ENCODE measurements around the gene DHX15.

DHX15 gene

DNA sequence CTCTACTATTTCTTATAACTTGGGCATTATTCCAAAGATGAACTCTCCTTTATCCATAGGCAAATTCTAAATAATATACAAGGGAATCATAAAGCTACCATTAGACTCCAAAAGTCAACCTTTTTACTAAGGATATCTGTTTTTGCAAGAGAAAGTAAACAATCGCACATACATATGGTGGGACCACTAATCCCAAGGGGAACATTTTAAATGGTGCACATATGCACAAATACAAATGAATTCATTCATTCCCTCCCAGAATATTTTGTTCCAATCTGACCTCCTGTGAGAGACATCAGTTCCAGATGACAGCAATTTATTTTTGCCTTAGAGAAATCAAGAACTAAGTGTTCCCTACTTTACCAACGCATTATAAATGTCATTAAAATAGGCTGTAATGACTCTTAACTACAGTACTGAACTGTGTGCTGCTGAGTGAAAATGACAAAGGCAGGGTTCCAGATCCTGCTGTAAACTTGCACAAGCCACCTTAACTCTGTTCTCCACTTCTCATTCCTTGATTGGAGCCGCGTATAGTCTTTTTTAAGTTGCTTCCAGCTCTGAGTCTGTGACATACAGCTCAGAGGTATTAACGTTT is 2.0 kb downstream of the DHX15 start:
- no peak for DNase-seq

DNA sequence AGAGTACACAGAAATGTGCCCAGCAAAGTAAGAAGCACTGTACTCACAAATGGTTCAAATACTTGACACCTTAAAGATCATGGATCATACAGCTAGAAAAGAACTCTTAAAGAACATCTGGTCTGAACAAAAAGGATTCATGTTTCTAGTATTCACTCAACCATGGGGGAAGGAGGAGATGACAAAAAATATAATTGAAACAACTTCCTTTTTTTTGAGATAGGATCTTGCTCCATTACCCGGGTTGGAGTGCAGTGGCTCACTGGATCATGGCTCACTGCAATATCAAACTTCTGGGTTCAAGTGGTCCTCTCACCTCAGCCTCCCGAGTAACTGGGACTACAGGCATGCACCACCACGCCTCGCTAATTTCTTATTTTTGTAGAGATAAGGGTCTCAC is 6.0 kb downstream of the DHX15 start:
- no peak for DNase-seq

GRCh38 chr4:24576276-24576675 is 8.1 kb downstream of the DHX15 start:
- DNase-seq: no peak

DNA sequence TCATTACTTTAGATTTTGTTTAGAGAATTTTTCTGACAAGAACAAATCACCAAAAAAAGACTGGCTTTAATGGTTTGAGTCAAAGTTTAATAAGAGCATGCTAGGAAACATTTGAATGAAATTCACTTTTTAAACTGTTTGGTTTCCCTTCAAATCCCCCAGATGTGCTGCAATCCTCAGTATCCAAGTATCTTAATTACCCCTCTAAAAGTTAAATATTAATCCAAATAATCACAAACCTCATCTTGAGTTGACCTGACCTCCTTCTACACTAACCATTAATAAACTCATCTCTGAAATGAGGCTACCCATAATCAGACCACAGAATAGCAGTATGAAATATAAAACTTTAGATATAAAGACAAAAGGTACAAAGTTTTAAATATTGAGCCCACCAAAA is 10.1 kb downstream of the DHX15 start:
- DNase-seq: no peak

- no peak for DNase-seq
Observed at GRCh38 chr4:24573582-24573981, 10.8 kb downstream of the DHX15 start.

GRCh38 chr4:24570574-24571236 is 13.6 kb downstream of the DHX15 start:
- DNase-seq: no peak

GRCh38 chr4:24570172-24570571 is 14.2 kb downstream of the DHX15 start:
- DNase-seq: no peak

DNA sequence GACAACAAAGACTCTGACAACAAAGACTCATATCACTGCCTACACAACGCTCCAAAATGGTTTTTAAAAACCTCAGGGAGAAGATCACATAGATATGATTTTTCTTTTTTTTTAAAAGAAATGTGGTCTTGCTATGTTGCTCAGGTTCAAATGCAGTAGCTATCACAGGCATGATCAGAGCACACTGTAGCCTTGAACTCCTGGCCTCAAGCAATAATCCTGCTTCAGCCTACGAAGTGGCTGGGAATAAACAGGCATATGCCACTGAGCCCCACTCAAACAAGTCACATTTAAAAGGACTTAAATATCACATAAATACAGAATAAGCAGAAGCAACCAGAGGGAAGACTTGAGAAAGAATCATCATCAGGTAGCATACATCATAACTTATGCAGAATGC is 14.7 kb downstream of the DHX15 start:
- no peak for DNase-seq

DNA sequence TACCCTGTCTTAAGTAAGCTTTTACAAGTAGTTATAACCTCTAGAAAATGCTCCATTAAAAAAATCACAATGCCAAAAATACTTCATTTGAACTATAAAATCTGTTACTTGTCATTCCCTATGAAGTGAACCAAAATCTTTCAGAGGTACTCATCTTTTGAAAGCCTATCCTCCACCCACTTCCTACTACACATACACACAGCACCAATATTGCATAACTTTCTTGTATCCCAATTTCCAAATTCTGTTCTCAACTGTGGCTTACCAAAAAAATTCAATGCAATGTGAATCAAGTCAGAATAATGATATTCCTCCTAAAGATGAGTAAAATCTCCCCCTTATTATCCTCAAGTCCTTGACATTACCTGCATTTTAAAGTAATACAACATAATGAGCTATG is 15.9 kb downstream of the DHX15 start:
- DNase-seq: no peak

DNA sequence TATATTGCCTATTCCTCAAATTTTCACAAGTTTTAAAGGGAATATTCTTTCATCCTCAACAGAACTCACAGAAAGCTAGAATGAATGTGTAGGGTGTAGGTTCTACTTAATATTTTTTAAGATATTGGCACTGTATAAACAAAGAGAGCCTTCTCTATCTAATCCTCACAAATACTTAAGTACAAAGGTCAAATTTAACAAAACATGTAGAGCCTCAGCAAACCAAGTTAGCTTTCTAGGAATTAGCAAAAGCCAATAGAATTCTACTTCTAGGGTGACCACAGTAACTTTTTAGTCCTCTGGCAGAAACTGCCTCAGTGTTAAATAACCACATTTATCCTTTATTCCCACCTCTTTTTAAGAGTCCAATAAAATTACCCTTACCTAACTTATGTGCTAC is 19.3 kb downstream of the DHX15 start:
- no peak for DNase-seq

DNA sequence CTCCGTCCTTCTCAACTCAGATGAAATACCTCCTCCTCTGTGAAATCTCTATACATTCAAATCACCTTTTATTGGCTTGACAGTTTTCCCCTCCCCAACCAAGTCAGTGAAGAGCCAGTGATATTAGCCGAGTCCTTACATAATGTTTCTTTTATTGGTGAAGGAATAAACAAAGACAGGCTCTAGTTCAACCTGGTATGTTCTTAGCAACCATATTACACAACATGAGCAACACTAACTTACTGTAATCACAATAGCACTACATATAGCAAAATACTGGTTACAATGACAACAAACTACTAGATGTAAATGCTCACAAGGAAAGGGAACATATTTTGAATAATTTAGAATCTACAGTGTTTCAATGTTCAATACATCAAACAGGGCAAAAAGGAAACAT is 19.9 kb downstream of the DHX15 start:
- no peak for DNase-seq

DNA sequence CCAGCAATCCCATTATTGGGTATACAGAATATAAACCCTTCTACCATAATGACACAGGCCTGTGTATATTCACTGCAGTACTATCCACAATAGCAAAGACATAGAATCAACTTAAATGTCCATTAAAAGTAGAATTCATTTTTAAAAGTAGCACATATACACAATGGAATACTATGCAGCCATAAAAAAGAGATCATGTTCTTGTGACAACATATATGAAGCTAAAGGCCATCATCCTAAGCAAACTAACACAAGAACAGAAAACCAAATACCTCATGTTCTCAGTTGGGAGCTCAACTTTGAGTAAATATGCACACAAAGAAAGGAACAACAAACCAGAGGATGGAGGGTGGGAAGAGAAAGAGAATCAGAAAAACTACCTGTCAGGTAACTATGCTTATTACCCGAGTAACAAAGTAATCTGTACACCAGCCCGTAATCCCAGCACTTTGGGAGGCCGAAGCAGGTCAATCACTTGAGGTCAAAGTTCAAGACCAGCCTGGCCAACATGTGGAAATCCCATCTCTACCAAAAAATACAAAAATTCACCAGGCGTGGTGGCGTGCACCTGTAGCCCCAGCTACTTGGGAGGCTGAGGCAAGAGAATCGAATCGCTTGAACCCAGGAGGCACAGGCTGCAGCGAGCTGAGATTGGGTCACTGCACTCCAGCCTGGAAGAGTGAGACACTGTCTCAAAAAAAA is 22.8 kb downstream of the DHX15 start:
- DNase-seq: no peak

DNA sequence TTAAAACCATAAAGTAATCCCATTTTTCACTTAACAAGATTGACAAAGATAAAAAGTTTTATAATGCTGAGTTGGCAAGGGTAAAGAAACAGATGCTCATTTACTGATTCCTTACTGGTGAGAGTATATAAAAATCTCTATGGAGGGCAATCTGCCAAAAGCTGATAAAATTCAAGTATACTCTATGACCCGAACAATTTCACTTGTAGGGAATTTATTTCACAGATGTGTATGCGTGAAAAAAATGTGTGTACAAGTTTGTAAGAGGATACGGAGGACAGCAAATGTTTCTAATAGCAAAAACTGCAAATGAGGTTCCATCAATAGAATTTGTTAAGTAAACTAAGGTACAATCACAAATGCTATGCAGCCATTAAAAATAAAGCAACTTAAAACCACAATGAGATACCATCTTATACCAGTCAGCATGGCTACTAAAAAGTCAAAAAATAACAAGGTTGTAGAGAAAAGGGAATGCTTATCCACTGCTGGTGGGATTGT is 23.4 kb downstream of the DHX15 start:
- no peak for DNase-seq

DNA sequence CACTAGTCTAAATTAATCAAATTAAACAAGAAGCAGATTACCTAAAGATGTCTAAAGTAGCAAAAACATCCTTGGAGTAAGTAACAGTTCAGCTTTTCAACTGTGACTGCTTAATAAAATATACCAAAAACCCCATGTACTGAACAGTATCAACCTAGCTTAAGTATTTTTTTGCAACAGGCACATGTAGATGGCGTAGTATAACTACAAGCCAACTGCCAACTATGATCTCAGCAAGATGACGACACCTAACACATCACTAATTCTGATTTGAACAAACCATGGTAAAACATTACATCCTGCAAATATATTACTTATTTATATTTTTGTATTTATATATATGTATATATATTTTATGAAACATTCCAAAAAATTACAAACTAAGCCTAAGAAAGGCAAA is 24.5 kb downstream of the DHX15 start:
- no peak for DNase-seq

GRCh38 chr4:24559032-24559821 is 25.1 kb downstream of the DHX15 start:
- no peak for DNase-seq

DNA sequence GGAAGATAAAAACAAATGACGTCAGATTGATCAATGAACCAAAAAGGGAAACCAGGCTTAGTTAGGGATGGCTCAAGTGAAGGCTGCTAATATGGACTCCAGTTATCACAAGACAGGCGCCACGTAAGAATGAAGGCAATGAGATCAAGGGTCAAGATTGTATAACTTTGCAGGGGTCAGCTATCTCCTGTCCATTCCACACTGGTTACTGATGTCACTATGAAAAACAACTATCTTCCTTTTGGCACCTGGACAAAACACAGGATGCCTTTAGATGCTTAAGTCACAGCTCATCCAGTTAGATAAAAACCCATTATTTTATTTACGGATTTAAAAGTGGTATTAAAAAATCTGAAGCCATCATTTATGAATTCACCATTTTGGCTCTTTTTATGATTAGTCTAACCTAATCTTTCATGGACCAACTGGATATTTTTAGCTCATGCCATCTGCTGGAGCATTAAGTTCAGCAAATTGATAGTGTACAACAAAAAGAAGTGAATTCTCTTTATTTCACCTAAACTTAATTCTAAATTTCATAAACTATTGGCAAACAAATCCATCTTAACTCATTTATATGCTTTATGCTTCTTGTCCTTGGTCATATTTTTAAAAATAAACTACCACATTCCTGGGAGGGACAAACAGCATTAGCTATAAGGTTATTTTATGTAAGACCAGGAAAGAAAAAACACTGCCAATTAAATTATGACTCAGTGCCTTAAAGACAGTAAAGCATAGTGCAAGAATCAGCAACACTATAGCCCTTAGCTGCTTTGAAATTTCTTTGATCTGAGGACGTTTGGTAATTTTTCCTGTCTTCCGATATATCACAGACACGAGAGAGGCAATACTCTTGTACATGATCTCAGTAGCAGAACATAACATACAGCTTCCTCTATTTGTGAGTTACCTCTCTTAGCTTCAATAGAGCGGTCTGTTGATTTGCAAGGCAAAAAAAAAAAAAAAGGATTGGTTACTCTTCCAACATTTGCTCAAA is 27.0 kb downstream of the DHX15 start:
- DNase-seq: no peak

DNA sequence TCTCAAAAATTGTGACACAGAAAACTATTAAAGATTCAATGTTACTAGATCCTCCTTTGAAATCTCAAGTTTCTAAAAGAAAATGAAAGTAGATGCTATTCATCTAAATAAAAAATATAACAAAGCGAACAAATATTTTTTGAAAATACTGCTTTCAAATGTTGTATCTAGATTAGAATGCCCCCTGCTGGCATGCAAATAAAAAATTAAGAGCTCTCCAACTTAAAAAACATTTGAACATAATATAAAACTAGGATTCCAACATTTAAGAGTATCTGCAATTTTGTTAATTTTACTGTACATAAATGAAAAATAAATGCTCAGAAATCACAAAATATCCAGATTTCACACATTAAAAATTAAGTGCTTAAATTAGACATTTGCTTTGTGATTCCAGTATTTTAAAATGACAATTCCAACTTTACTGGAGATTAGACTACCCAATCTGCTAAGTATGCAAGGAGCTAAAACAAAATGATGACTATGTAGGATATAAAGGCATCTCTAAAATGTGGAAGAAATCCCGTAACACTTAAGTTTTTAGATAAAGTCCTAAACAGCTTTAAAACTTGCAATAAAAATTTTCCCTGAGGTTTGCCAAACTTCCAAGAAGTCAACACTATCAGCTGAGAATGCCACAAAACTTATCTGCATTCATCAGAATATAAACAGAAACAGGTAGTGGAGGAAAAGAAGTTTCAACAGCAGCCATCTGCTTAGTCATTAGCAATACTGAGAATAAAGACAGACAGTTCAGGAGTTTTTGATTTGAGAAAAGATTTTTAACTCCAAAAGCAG is 32.7 kb downstream of the DHX15 start:
- peak; percentile 7 for DNase-seq

GRCh38 chr4:24550441-24551175 is 33.7 kb downstream of the DHX15 start:
- DNase-seq: no peak

DNA sequence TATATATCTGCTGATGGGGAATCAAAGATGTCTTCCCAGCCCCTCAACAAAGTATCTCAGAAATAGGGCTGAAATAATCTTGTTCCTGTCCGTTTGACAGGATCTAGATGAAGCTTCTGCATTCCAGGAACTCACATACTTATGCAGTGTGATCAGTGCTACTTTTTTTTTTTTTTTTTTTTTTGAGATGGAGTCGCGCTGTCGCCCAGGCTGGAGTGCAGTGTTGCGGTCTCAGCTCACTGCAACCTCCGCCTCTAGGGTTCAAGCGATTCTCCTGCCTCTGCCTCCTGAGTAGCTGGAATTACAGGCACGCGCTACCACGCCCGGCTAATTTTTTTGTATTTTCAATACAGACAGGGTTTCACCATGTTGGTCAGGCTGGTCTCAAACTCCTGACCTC is 36.4 kb downstream of the DHX15 start:
- DNase-seq: no peak

GRCh38 chr4:24544208-24544988 is 40.0 kb downstream of the DHX15 start:
- DNase-seq: no peak

All from amniotic stem cell (primary cell).